RPMI8226 (cell line): ENCODE measurements around the gene RPL22L1.
"Not testable (repeated sequence)": the region's sequence is repeated elsewhere in the genome, so short reads cannot be mapped to it uniquely, and the experiment has no call there.

Experiments
- DNase-seq: peaks from one replicate; pipeline ENCODE4 v3.0.0-alpha.2; 2015

RPL22L1 gene

GRCh38 chr3:170869645-170870593, at the start of gene RPL22L1:
Gene RPL22L1, minus strand, starts transcription at chr3:170870195. Its CDS starts 28 bp downstream, at chr3:170870167.
- DNase-seq = peak; percentile 100

- DNase-seq = no peak
Measured at GRCh38 chr3:170918715-170919114, 48.7 kb upstream of the RPL22L1 start.

DNA sequence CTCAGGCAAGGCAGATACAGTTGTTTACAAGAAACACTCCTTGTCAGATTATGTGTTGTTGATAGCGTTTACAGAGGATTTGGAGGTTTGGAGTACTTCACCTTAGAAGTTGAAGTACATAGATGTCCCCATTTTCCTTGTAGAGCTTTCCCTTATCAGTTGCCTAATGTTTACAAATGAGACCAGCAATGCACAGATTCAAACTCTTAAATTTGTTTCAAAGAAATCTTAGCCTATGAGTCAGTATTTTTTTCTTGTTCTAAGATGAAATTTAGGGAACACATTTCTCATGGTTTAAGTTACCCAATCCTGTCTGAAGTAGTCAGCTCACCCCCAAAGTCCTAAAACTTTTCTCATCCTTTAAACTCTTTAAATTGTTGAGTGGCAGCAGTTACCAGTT, 44.7 kb upstream of the RPL22L1 start:
- no peak for DNase-seq

- no peak for DNase-seq
Measured at GRCh38 chr3:170914212-170914611, 44.2 kb upstream of the RPL22L1 start.

- DNase-seq = no peak
Measured at GRCh38 chr3:170911051-170911450, 41.1 kb upstream of the RPL22L1 start.

DNA sequence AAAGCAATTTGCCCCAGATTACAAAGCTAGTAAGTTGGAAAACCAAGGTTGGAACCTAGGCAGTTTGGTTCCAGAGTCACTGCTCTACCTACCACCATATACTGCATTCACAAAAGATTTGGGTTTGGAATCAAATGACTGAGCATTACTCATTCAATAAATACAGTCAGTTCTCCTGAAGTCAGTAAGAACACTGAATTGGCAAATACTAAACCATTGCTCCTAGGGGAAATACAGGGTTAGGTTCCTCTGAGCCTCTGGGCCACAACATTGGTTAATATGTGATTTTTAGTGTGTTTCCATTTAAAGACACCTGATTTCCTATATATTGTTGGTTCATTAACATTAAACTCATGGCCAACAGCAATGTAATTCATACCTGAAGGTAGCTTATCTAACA, 40.5 kb upstream of the RPL22L1 start:
- DNase-seq = no peak

DNA sequence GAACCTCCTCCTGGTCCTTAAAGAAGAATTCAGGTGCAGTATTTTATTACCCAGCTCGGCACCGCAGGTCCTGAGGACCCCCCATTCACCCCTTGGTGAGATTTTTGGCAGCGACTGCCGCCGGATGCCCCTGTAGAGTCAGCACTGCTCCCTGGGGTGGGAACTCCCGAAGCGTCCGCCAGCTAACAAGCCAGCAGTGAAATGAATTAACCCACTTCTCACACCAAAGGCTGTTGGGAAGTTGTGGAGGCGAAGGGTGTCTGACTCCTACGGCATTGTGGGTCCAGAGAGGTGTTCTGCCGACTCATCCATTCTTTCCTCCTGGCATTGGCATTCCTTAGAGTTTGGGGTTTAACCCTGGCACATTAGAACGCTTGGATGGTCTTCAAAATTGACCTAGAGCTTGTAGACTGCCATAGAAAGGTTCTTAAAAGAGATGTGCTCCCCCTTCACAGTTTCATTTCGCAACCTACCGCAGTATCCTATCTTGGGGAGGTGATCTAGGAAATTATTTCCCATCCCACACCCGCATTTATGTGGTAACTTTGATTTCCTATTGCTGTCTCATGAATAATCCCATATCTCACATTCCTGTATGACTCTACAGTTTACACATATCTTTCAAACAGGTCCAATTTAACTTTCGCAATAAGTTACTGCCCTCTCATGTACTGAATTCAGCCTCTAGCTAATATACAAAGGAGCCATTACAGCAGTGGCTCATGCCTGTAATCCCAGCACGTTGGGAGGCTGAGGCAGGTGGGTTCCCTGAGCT, 39.3 kb upstream of the RPL22L1 start:
- no peak for DNase-seq

GRCh38 chr3:170908235-170909116, 38.5 kb upstream of the RPL22L1 start, which contains the start of gene EIF5A2:
Gene EIF5A2, minus strand, starts transcription at chr3:170908637. Its CDS starts 831 bp downstream, at chr3:170907806.
- DNase-seq = peak; percentile 22

DNA sequence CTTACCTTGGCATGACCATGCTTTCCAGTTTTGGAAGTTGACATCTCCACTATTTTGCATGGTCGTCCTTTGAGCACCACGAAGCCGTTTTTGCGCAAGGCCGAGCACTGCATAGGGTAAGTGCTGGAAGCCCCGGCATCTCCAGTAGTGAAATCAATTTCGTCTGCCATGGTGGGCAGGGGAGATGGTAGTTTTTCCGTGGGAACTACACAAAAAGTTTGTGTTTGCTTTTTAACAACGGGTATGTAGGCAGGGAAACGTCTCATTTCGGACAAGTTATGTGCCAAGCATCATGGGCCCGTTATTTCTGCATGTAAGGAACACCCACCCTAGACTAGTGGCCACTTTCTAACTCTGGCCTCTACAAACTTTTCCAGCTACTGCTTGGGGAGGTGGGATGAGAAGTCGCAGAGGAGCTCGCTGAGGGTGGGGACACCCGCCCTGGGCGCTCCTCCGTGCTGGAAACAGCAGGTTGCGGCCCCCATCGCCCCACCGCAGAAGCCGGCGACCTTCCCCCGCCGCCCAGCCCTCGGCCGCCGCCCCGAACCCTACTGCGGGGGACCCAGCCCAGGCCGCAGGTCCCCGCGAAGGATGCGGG, 37.7 kb upstream of the RPL22L1 start:
- no peak for DNase-seq

- DNase-seq = no peak
Measured at GRCh38 chr3:170905862-170906261, 35.9 kb upstream of the RPL22L1 start.

- DNase-seq = no peak
Measured at GRCh38 chr3:170903123-170903522, 33.1 kb upstream of the RPL22L1 start.

DNA sequence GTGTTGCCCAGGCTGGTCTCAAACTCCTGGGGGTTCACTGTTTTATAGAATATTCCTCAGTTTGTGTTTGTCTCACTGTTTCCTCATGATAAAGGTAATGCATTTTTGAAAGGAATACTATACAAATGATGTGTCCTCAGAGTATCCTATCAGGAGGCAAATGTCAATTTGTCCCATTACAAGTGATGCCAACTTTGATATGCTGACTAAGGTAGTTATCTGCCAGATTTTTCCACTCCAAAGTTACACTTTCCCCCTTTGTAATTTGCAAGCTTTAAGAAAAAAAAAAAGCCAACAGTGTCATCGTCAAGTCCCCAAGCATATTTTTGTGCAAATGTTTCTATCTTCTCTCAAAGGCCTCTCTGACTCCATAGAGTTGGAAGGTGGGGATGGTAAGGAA, 29.5 kb upstream of the RPL22L1 start:
- DNase-seq = no peak

- no peak for DNase-seq
Measured at GRCh38 chr3:170897978-170898377, 28.0 kb upstream of the RPL22L1 start.

- not testable (repeated sequence) for DNase-seq
Measured at GRCh38 chr3:170897199-170897598, 27.2 kb upstream of the RPL22L1 start.

- no peak for DNase-seq
Measured at GRCh38 chr3:170896781-170897180, 26.8 kb upstream of the RPL22L1 start.

GRCh38 chr3:170896333-170896732, 26.3 kb upstream of the RPL22L1 start:
- not testable (repeated sequence) for DNase-seq

- no peak for DNase-seq
Measured at GRCh38 chr3:170893895-170894294, 23.9 kb upstream of the RPL22L1 start.

DNA sequence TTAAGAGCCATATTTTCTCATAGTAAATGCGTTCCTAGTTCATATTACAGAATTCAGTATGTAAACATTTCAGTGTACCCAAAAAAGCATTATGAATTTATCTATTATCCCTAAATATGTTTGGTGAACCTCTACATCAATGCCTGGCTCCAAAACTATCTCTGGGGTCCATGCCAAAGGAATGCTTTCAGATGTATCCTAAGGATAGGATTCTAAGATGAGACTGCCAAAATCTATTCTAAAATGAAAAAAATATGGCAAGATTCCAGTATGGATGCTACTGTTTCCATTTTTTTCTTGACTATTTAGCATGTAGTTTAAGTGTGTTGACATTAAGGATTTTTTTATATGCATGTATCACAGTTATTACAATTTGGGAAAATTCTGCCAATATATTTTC, 19.6 kb upstream of the RPL22L1 start:
- DNase-seq = no peak

DNA sequence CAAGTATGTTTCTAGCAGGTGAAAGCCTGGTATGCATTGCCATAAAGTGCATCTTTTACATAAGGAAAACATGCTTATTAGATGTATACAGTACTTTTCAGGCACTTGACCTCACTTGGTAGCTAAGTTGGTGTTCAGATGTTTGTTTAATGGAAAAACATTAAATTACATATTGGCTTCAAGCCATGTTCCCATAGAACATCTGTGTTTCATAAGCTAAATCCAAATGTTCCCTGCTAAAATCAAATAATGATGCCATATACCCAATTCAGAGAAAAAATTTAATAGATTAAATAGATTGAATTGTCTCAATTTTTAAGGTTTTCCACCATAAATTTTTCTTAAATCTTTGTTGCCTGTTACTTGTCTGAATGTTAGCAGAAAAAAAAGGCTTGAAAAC, 19.1 kb upstream of the RPL22L1 start:
- no peak for DNase-seq

- not testable (repeated sequence) for DNase-seq
Measured at GRCh38 chr3:170884109-170884930, 14.3 kb upstream of the RPL22L1 start.

DNA sequence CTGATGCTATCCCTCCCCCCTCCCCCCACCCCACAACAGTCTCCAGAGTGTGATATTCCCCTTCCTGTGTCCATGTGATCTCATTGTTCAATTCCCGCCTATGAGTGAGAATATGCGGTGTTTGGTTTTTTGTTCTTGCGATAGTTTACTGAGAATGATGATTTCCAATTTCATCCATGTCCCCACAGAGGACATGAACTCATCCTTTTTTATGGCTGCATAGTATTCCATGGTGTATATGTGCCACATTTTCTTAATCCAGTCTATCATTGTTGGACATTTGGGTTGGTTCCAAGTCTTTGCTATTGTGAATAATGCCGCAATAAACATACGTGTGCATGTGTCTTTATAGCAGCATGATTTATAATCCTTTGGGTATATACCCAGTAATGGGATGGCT, 8.7 kb upstream of the RPL22L1 start:
- not testable (repeated sequence) for DNase-seq
